ENCODE data around the gene MARCHF3.
"Not testable (repeated sequence)": the region's sequence is repeated elsewhere in the genome, so short reads cannot be mapped to it uniquely, and the experiment has no call there.

Gene MARCHF3

GRCh38 chr5:126868338-126869004, 161.9 kb downstream of the MARCHF3 start:
- no peak for DNase-seq

GRCh38 chr5:126866851-126867636, 163.3 kb downstream of the MARCHF3 start:
- DNase-seq, result peak in 1 of 3 donors; percentile 21

GRCh38 chr5:126865299-126865698, 165.1 kb downstream of the MARCHF3 start:
- DNase-seq, result no peak

- no peak for DNase-seq
Observed at GRCh38 chr5:126864042-126864688, 166.2 kb downstream of the MARCHF3 start.

DNA sequence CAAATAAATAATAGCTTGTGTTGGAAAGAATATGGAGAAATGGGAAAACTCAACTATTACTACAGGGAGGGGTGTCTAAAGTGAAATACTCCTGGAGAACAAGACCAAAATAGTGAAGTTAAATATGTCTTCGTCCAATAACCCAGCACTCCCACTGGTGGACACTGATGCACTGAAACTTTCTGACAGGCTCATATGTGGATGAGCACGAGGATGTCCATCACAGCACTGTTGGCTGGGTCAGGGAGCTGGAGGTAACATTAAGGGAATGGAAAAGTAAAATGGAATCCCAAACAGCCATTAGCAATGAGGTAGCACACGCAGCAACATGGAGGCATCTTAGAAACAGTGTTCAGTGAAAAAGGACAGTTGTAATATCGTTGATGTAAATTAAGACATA, 167.0 kb downstream of the MARCHF3 start:
- no peak for DNase-seq

DNA sequence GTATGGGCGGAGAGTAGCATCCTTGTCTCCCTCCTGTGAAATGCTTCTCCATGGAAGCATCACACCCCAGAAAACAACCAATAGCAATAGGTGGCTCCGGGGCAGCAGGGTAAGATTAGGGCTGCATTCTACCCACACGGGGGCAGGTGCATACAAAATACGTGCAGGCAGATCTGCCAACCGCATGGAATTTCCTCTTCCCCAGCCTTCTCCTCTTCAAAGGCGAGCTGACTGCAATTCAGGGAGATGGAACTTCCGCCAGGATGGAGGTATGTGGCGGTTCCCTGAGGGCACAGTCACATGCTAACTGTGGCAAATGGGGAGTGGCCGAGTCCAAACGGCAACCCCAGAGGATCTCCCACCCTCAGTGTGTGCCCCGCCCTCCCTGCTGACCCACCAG, 171.9 kb downstream of the MARCHF3 start:
- DNase-seq, result no peak

- no peak for DNase-seq
Observed at GRCh38 chr5:126857472-126858410, 172.6 kb downstream of the MARCHF3 start.

GRCh38 chr5:126855266-126855665, 175.1 kb downstream of the MARCHF3 start:
- no peak for DNase-seq

GRCh38 chr5:126854526-126855110, 175.7 kb downstream of the MARCHF3 start:
- no peak for DNase-seq

DNA sequence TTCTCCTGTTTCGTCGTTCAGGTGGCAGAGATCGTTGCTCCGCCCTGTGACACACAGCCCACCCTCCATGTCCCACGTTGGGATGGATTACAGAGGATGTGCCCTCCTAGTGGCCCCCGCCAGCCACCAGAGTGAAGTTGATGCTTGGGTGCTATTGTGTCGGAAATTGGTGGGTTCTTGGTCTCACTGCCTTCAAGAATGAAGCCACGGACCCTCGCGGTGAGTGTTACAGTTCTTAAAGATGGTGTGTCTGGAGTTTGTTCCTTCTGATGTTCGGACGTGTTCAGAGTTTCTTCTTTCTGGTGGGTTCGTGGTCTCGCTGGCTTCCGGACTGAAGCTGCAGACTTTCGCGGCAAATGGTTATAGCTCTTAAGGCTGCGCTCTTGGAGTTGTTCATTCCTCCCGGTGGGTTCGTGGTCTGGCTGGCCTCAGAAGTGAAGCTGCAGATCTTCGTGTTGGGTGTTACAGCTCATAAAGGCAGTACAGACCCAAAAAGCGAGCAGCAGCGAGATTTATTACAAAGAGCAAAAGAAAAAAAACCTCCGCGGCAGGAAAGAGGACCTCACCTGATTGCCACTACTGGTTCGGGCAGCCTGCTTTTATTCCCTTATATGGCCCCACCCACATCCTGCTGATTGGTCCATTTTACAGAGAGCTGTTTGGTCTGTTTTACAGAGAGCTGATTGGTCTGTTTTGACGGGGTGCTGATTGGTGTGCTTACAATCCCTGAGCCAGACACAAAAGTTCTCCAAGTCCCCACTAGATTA, 176.6 kb downstream of the MARCHF3 start:
- DNase-seq, result not testable (repeated sequence)

- DNase-seq, result no peak
Observed at GRCh38 chr5:126852841-126853271, 177.5 kb downstream of the MARCHF3 start.

DNA sequence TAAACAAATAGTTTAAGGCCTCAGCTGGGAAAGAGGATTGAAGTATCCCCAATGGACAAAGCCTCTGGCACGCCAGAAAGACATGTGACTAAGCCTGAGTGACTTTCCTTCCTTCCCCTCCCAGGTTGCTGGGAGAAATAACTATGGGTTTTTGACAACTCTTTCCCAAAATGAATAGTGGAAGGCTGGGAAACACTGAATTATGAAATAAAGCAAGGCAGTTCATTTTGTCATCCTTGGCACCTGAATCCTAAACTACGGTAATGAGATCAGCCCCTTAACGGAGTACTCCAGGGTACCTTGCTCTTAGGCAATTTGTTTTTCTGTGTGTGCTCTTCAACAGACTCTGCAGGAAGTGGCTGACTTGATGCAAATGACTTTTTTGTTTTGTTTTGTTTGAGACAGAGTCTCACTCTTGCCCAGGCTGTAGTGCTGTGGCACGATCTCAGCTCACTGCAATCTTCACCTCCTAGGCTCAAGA, 178.2 kb downstream of the MARCHF3 start:
- DNase-seq, result peak in 1 of 3 donors; percentile 32

- DNase-seq, result no peak
Observed at GRCh38 chr5:126851501-126852011, 178.8 kb downstream of the MARCHF3 start.

DNA sequence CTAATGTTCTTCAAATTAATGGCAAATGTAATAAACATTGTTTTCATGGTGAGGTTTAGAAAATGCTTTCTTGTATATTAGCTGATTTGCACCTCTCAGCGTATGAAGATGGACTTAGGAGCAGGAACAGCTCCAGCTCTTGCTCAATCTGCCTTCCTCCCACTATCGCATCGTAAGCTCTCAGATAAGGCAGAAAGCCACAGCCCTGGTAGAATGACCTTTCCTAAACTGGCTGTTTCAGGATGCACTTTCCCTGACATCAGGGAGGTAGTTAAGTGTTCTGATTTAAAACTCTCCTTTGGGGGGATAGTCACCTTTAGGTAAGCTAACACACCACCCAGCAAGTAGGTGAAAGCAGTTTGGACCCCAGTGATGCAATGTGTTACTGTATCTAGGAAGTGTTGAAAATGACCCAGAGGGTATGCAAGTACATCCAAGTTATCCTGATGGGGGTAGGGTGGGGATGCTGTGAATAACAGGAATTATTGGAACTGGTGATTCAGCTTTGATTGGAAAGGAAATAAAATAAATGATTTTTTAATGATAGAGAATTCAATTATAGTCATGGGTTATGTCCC, 181.2 kb downstream of the MARCHF3 start:
- DNase-seq, result peak in 2 of 3 donors; percentile 19 to 29

GRCh38 chr5:126848253-126848652, 182.1 kb downstream of the MARCHF3 start:
- DNase-seq, result no peak

DNA sequence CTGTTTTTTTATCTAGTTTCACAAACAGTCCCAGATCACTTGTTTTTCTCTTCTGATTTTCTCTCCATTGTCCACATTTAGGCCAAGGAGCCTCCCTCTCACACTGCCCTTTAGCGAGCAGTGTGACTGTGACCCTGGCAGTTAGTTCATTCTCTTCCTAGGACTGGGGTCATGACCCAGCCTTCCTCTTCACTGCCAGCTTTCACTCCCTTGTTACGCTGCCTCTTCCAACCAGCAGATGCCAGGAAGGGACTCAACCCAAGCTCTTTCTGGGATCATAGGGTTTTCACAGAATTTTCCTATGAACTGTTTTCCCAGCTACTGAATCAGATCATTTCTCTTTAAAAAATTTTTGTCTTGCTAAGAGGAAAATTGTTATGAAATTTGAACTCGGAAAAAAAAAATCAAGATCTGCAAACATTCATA, 182.5 kb downstream of the MARCHF3 start:
- DNase-seq, result no peak

DNA sequence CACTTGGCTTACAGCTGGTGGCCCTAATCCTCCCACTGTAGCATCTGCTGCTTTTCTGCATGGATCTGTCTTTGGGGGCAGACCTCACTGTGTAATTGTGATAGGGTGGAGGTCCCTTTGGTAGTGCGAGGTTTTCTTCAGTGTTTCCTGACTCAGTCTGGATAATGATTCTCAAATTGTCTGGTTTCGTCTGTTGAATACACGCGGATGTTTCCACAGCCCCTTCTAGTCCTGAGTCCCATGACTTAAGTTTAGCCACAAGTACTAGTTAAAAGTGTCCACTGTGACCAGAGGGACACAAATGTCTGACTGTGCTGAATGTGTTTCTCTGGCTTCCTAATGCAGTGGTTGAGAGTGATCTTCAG, 182.9 kb downstream of the MARCHF3 start:
- no peak for DNase-seq

DNA sequence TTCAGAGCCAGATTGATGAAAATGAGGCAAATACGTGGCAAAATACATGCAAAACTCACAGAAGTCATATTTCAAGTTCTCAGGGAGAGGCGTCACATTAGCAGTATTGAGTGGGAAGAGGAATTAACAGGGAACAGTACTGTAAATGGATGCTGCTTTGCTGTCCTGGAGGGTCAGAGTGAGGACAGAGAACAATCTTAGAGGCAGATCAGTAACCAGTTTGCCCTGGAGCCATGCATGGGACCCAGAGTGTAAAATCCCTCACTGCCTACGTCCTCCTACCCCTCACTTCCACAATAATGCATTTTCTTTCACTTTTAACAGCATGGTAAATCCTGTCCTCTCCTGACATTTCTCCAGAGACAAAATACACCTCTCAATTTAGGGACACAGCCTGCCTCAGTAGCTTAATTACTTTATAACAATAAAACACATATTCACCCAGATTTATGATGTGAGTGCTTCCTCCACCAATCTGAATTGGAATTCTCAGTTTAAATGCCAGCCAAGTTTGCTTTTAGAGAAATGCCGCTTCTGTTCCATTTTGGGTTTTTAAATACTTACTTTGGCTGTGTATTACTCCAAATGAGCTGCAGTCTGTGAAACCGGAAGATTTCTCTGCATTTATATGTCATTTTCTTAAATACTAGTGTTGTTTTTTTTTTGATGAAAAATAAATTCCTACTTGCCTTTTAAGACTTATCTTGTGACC, 183.5 kb downstream of the MARCHF3 start:
- peak in 1 of 3 donors; percentile 21 for DNase-seq

DNA sequence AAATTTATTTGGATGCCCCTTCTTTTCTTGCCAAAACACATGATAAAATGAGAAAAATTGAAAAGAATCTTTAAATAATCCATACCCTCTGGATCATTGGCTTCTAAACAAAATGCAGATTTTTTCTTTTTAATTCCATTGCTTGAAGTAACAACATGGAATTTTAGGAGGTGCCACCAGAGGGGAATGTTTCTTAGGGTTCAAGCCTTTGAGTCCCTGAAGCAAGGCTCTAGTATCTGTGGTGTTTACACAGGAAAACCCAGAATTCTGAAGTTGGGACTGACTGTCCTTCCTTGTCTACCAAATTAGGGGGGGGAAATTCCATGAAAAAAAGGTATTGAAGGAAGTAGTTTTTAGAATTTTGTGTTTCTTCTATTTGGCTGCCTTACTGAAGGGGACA, 184.0 kb downstream of the MARCHF3 start:
- peak; percentile 12 to 32 (median 23) for DNase-seq

Measured in suppressor macrophage treated with lipopolysaccharide for 1 hour (primary cell).